NCI-H2227 (cell line): ENCODE data around the gene ZNF180.
"Not testable (repeated sequence)": the region's sequence is repeated elsewhere in the genome, so short reads cannot be mapped to it uniquely, and the experiment has no call there.

Source experiments
- DNase-seq: peaks from one replicate; lab custom pipeline; 2025; ENCODE audit not compliant: unreplicated experiment; lab: John Stamatoyannopoulos, UW

Gene ZNF180

GRCh38 chr19:44499962-44500949, at the start of gene ZNF180:
Gene ZNF180 (minus strand): TSS chr19:44500522. CDS start chr19:44497334, 3,188 bp downstream.
- peak; percentile 97 for DNase-seq

GRCh38 chr19:44549507-44549906, 49.2 kb upstream of the ZNF180 start:
- no peak for DNase-seq

- no peak for DNase-seq
Observed at GRCh38 chr19:44548736-44549135, 48.4 kb upstream of the ZNF180 start.

GRCh38 chr19:44544031-44544430, 43.7 kb upstream of the ZNF180 start:
- DNase-seq = no peak

GRCh38 chr19:44542671-44543070, 42.3 kb upstream of the ZNF180 start:
- DNase-seq = no peak

- DNase-seq = no peak
Observed at GRCh38 chr19:44540736-44541135, 40.4 kb upstream of the ZNF180 start.

GRCh38 chr19:44539991-44540390, 39.7 kb upstream of the ZNF180 start:
- DNase-seq = no peak

- no peak for DNase-seq
Observed at GRCh38 chr19:44539236-44539826, 39.0 kb upstream of the ZNF180 start.

- DNase-seq = not testable (repeated sequence)
Observed at GRCh38 chr19:44535361-44535760, 35.0 kb upstream of the ZNF180 start.

GRCh38 chr19:44532819-44533218, 32.5 kb upstream of the ZNF180 start:
- DNase-seq = no peak

- no peak for DNase-seq
Observed at GRCh38 chr19:44530777-44531176, 30.5 kb upstream of the ZNF180 start.

- DNase-seq = no peak
Observed at GRCh38 chr19:44529536-44529935, 29.2 kb upstream of the ZNF180 start, which contains the start of gene CEACAM20. Gene CEACAM20 (minus strand): TSS chr19:44529675. CDS start chr19:44529509, 166 bp downstream.

- DNase-seq = no peak
Observed at GRCh38 chr19:44527554-44527953, 27.2 kb upstream of the ZNF180 start.

- no peak for DNase-seq
Observed at GRCh38 chr19:44525721-44526430, 25.6 kb upstream of the ZNF180 start.

- DNase-seq = no peak
Observed at GRCh38 chr19:44521370-44521769, 21.0 kb upstream of the ZNF180 start.

- no peak for DNase-seq
Observed at GRCh38 chr19:44517146-44517545, 16.8 kb upstream of the ZNF180 start.

GRCh38 chr19:44515907-44516306, 15.6 kb upstream of the ZNF180 start:
- DNase-seq = no peak

GRCh38 chr19:44515031-44515430, 14.7 kb upstream of the ZNF180 start:
- no peak for DNase-seq

GRCh38 chr19:44512326-44513298, 12.3 kb upstream of the ZNF180 start:
- peak; percentile 11 for DNase-seq

GRCh38 chr19:44509478-44509877, 9.2 kb upstream of the ZNF180 start:
- no peak for DNase-seq
